ENCODE measurements around the gene MSI2.

The MSI2 gene

GRCh38 chr17:57582881-57583756, 326.8 kb downstream of the MSI2 start:
- no peak for TF ChIP-seq CTCF (IDR thresholded peaks at IDR 0.05; ENCODE audit: insufficient read depth, low read depth, low read length, missing control alignments)
- DNase-seq (ENCODE audit: low read depth), result no peak
- no peak overlapping the region for H3K4me3 ChIP-seq (ENCODE audit: low read depth, low read length)

- no peak for DNase-seq (ENCODE audit: low read depth)
- H3K4me3 ChIP-seq (ENCODE audit: low read depth, low read length), result no peak overlapping the region
- TF ChIP-seq CTCF (IDR thresholded peaks at IDR 0.05; ENCODE audit: insufficient read depth, low read depth, low read length, missing control alignments), result no peak
Measured at GRCh38 chr17:57584050-57584551, 327.8 kb downstream of the MSI2 start.

- no peak for DNase-seq (ENCODE audit: low read depth)
Measured at GRCh38 chr17:57585341-57586195, 329.2 kb downstream of the MSI2 start.

GRCh38 chr17:57586196-57586740, 329.9 kb downstream of the MSI2 start:
- DNase-seq (ENCODE audit: low read depth), result no peak

More at GRCh38 chr17:57585341-57586195, 329.2 kb downstream of the MSI2 start:
- no peak overlapping the region for H3K4me3 ChIP-seq (ENCODE audit: low read depth, low read length)
- no peak for TF ChIP-seq CTCF (IDR thresholded peaks at IDR 0.05; ENCODE audit: insufficient read depth, low read depth, low read length, missing control alignments)

GRCh38 chr17:57586742-57587141, 330.4 kb downstream of the MSI2 start:
- no peak for TF ChIP-seq CTCF (IDR thresholded peaks at IDR 0.05; ENCODE audit: insufficient read depth, low read depth, low read length, missing control alignments)
- no peak for DNase-seq (ENCODE audit: low read depth)
- H3K4me3 ChIP-seq (ENCODE audit: low read depth, low read length), result no peak overlapping the region

More at GRCh38 chr17:57586196-57586740, 329.9 kb downstream of the MSI2 start:
- no peak overlapping the region for H3K4me3 ChIP-seq (ENCODE audit: low read depth, low read length)
- no peak for TF ChIP-seq CTCF (IDR thresholded peaks at IDR 0.05; ENCODE audit: insufficient read depth, low read depth, low read length, missing control alignments)

- no peak for TF ChIP-seq CTCF (IDR thresholded peaks at IDR 0.05; ENCODE audit: insufficient read depth, low read depth, low read length, missing control alignments)
- H3K4me3 ChIP-seq (ENCODE audit: low read depth, low read length), result no peak overlapping the region
- no peak for DNase-seq (ENCODE audit: low read depth)
Measured at GRCh38 chr17:57587193-57587969, 331.1 kb downstream of the MSI2 start.
